Measurements from ENCODE around the gene BCL2L14.

Gene BCL2L14
- 0.46 to 3.5 (median 1.9) reads per million in 4 donors for total RNA-seq

DNA sequence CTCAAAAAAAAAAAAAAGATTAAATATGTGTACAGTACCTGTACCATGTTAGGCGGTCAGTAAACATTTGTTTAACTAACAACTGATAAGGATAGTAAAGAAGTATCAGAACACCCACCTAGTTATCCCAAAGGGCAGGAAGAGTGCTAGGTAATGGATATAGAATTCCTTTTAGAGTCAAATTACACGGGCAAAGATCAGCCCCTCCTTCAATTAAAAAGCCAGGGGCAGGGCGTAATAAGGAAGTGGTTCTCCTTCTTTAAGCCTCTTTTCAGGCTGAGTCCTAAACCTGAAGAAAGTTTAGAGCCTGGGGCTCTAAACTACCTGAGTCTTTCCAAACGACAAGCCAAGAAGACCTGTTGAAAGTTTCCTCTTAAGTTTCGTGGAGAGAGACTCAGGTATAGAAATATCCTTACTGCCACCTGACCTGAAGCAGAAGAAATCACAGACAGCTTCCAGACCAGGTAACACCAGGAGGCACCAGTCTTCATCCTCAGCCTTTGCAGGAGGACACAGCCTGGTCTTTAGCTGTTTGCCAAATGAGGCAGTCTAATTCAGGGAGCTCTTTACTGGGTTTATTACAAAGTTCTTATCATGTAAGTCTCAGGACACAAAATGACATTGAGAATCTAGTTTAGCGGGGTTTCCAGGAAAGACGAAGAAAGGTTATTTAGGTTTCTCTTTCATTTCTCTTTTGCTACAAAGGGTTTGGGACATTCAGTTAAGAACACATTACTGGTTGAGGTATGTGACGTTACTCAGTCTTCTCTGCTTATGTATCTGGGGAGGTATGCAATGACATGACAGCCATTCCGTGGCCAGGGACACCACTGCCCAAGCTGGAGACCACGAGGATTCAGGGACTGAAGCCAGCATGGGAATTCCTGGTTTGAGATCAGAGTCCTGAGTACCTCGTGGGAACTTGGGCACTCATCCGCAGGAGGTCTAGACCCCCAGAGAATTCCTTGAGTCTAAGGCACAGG lies at the start of gene BCL2L14:
TSS of gene BCL2L14 (plus strand) at position 266 of the 983 bp plus-strand sequence. CDS start 8,367 bp downstream, outside the sequence.
- peak in 1 of 5 donors; percentile 76 for DNase-seq

- DNase-seq: no peak
Measured at GRCh38 chr12:12022306-12022936, 48.3 kb upstream of the BCL2L14 start.

DNA sequence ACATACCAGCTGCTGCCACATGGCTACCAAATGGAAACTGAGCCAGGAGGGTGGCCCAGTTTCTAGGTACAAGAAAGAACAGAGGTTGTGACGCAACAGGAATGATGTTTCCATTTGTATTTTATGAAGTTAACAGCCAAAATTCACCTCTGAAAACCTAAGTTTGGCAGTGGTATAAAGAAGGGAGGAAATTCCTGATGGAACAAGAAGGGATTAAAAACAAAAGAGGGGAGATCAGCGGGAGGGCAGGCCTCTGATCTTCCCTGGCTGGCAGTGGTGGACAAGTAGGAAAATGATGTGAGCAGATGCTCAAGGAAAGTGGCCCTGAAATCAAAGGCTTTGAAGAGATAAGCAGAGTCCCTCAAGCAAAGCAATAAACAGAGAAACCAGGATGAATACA lies 47.3 kb upstream of the BCL2L14 start:
- no peak for DNase-seq

DNA sequence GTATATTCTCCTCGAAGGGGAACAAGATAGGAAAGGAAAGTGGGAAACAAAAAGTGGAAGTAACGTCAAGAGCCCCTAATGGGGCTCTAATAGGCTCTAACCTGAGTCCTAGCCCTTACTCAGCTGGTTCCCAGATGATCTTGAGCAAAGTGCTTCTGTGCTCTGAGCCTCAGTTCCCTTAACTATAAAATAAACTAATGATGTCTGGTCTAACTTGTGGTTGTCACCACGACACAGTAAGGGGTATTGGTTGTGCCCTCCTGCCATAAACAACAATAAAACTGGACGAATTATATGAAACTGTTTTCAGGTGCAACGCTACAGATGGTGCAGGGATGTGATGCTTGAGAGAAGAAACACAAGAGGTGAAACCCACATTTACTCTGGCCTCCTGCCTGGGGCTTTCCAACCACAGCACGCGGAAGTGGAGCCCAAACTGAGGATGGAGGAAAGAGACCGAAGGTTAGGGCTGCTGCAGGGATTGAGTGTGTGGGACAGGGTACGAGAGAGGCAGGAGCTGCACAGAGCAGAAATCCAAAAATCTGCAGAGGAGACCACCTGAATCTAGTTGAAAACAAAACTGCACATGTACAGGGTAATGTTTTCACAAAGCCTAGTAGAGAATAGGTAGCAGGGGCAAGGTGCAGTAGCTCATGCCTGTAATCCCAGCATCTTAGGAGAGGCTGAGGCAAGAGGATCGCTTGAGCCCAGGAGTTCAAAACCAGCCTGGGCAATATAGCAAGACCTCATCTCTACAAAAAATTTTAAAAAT lies 45.6 kb upstream of the BCL2L14 start:
- DNase-seq: peak in 2 of 5 donors; percentile 23 to 77

GRCh38 chr12:12025799-12026386 lies 44.8 kb upstream of the BCL2L14 start:
- DNase-seq: no peak

DNA sequence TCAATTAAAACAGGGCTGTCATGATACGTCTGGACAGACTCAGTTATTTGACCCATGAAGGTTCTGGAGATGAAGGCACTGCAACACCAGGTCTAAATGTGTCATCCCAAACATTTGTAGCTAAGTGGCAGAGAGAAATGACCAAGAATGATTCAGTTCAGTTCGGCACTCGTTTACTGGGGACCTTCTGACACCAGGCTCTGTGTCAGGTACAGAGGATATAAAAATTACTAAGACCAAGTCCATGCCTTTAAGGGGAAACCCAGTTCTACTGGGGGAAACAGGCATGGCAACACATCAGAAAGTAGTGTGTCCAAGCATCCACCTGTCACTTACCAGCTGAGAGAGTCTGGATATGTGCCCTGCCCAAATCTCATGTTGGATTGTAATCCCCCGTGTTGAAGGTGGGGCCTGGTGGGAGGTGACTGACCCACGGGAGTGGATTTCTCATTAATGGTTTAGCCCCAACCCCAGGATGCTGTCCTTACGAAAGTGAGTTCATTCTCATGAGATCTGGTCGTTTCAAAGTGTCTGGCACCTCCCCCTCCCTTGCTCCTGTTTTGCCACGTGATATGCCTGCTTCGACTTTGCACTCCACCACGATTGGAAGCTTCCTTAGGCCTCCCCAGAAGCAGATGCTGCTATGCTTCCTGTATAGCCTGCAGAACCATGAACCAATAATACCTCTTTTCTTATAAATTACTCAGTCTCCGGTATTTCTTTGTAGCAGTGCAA lies 41.9 kb upstream of the BCL2L14 start:
- no peak for DNase-seq

GRCh38 chr12:12029653-12030052 lies 41.1 kb upstream of the BCL2L14 start:
- DNase-seq: no peak

DNA sequence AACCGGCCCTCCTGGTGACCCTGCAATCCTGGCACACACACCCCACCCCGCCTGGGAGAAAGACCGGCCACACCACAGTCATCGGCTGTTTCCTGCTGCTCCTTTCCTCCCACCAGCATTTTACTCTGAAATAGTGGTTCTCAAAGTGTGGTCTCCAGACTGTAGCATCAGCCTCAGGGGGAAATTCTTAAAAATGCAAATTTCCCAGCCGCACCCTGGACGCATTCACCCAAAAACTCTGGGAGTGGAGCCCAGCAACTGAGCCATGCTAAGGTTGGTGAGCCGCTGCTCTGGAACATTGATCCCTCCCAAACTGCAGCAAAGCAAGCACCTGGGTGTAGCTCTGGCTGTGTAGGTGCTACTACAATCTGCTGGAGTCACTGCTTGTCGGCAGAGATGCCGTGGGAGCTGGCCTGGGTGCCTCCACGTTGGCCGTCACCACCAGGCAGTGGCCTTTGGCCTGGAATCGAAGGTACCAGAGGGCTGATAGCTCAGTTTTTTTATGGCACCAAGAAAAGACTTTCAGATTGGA lies 38.4 kb upstream of the BCL2L14 start:
- no peak for DNase-seq

DNA sequence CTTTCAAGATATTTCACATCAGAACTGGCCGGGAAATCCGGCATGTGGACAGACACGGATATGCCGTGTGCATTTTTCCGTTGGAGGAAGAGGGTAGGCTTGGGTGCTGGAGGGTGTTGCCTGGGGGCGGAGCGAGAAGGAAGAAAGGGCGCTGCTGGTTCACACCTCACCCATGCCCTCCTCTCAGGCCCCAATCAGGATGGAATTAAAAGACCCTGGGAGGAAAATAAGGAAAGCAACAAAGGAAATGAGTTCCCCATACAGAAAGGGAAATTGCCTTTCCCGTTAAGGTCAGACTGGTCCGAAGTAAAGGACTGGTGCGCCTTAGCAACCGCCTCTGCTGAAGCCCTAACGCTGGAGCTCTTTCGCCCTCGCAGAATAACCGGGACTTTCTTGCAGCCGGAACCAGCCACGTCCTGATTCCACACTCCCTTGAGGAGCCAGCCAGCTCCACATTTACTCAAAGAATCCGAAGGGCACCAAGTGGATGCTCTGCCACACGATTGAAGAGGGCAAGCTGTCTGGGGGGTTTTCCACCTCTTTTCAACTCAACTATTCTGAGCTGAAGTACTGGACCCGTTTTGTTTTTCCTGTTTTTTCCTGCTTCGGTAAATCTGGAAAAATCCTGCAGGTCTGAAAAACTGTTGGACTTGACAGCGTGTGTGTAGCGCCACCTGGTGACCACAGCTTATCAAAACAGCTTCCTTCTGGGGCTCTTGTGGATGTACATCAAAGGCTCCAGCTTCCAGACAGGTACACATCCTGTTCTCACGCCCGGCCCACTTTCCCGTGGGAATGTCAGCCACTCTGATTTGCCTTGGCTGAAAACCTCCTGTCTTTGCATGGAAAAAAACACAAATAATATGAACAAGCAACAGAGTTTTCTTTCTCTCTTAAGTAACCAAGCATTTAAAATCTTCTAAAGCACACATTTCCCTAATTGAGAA lies 37.6 kb upstream of the BCL2L14 start:
- DNase-seq: peak; percentile 33 to 75 (median 58)

- no peak for DNase-seq
Measured at GRCh38 chr12:12033824-12034223, 36.9 kb upstream of the BCL2L14 start.

DNA sequence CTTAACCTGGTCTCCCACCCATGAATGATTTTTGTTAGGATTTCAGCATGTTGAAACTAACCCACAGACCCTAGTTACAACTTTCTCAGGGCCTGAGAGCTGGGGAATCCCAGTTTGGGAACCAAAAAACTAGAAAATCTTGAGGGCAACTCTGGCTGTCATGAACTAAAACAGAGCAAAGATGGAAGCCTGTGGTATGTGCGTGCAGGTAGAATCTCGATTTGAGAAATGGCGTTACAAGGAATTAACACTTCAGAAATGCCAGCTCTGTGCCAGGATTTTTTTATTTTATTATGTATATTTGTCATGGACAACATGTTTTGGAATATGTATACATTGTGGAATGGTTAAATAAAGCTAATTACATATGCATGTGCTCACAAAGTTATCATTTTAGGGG lies 36.4 kb upstream of the BCL2L14 start:
- no peak for DNase-seq

- no peak for DNase-seq
Measured at GRCh38 chr12:12035229-12035628, 35.5 kb upstream of the BCL2L14 start.

- DNase-seq: no peak
Measured at GRCh38 chr12:12036901-12037300, 33.8 kb upstream of the BCL2L14 start.

GRCh38 chr12:12039897-12040296 lies 30.8 kb upstream of the BCL2L14 start:
- no peak for DNase-seq

- DNase-seq: no peak
Measured at GRCh38 chr12:12046401-12046800, 24.3 kb upstream of the BCL2L14 start.

DNA sequence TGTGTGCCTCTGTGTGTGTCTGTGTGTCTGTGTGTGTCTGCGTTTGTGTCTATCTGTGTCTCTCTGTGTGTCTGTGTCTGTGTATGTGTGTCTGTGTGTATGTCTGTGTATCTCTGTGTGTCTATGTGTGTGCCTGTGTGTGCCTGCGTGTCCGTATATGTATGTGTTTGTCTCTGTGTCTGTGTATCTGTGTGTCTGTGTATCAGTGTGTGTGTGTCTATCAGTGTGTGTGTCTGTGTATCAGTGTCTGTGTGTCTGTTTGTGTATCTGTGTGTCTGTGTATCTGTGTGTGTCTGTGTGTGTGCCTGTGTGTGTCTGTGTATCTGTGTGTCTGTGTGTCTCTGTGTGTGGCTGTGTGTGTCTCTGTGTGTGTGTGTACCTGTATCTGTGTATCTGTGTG lies 23.1 kb upstream of the BCL2L14 start:
- no peak for DNase-seq

DNA sequence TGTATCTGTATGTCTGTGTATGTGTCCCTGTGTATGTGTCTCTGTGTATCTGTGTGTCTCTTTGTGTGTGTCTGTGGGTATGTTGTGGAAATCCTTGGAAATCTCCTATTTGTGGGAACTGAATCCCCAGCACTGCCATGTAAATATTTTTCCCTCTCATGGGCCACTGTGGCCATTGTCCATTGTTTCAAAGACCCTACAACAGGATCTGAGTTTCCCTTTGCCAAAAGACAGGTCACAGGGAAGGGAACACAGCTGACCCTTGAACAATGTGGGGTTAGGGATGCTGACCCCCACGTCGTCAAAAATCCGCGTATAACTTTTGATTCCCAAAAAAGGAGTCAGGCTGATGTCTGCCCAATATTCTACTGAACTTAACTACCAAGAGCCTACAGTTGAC lies 22.5 kb upstream of the BCL2L14 start:
- DNase-seq: no peak

- DNase-seq: no peak
Measured at GRCh38 chr12:12048714-12049113, 22.0 kb upstream of the BCL2L14 start.

DNA sequence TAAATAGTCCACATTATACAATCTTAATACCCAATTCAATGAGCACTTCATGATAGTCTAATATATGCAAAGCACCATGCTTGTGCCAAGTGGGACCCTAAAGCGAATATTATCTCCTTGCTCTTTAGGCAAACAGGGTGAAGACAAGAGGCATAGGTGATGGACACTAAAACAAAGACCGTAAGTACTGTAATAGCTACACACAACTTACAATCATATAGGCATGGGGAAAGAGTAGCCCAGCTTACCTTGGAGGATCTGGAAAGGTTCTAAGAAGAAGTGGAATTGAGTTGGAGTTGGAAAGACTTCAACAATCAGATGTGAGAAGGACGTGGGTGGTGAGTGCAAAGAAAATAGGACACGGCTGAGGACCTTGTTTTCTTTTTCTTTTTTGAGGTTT lies 19.1 kb upstream of the BCL2L14 start:
- DNase-seq: no peak

DNA sequence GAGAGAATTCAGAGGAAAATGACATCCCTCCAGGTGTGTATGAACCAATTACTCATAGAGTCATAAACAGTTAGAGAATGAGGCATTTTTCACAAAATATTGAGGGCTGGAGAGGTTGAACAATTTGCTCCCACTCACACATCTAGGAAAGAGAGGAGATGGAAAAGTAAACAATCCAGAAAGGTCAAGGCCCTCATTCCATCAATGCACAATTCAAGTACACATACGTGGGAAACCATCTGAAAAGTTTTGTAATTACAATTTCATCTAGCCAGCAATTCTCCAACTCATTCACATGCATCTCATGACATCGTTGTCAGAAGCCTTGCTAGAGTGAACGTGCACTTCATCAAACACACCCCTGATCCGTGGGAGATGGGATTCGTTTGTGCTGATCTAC lies 15.7 kb upstream of the BCL2L14 start:
- no peak for DNase-seq

DNA sequence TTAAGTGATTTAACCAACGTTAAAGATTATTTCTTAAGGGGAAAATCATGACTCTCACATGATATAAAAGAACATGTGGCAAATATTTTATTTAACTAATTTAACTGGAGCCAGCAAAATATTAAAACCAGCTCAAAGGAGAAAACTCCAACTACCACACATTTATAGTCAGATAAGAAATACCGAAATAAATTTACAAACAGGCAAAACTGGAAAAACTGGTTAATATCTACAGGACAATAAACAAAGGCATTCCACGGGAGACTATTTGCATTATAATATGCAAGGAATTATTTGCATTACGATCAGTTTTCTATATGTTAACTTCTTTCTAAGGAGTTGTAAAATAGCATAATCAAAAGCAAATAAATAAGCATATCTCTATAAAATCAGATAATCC lies 13.8 kb upstream of the BCL2L14 start:
- no peak for DNase-seq
